ENCODE measurements around the gene ITPKA.

Gene ITPKA

GRCh38 chr15:41543521-41543870, 49.8 kb downstream of the ITPKA start:
- DNase-seq (ENCODE audit: insufficient read length, low spot score) (no peak), FAIRE-seq (no peak)
- no peak for TF ChIP-seq POLR2A (IDR thresholded peaks at IDR 0.05; ENCODE audit: low read depth, low read length)

- DNase-seq (ENCODE audit: insufficient read length, low spot score) (no peak), FAIRE-seq (no peak)
- no peak for TF ChIP-seq POLR2A (IDR thresholded peaks at IDR 0.05; ENCODE audit: low read depth, low read length)
Measured at GRCh38 chr15:41544650-41545015, 51.0 kb downstream of the ITPKA start.

DNA sequence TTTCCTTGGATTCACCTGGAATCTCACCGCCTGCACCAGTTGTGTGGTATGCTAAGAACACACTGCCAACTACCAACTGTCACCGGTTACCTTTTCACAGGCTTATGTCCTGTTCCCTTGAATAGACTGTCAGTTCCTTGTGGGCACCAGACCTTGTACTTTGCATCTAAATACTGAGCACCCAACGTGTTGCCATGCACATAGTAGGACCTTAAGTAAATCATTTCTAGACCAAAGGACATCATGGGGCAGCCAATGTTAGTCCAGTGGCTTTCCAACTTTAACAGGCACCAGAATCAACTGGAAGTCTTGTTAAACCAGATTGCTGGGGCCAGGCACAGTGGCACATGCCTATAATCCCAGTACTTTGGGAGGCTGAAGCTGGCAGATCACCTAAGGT, 51.5 kb downstream of the ITPKA start:
- TF ChIP-seq POLR2A (IDR thresholded peaks at IDR 0.05; ENCODE audit: low read depth, low read length): no peak
- no peak for DNase-seq (ENCODE audit: insufficient read length, low spot score)
- no peak for FAIRE-seq

- TF ChIP-seq POLR2A (IDR thresholded peaks at IDR 0.05; ENCODE audit: low read depth, low read length): no peak
- no peak for FAIRE-seq
- DNase-seq (ENCODE audit: insufficient read length, low spot score): no peak
Measured at GRCh38 chr15:41546851-41547786, 53.4 kb downstream of the ITPKA start.

- TF ChIP-seq POLR2A (IDR thresholded peaks at IDR 0.05; ENCODE audit: low read depth, low read length): no peak
- FAIRE-seq (no peak), DNase-seq (ENCODE audit: insufficient read length, low spot score) (no peak)
Measured at GRCh38 chr15:41550066-41550775, 56.5 kb downstream of the ITPKA start.

Measured in H54 (cell line).